GM18511 (cell line): ENCODE measurements around the gene RBM28.

Experiments
- ATAC-seq: cut with Tn5 transposase; IDR thresholded peaks from one replicate; pipeline ENCODE4 v1.9.1; 2021; ENCODE audit warnings: mild to moderate bottlenecking, moderate library complexity; ENCODE audit not compliant: unreplicated experiment

RBM28 gene

GRCh38 chr7:128351296-128352152, 7.8 kb upstream of the RBM28 start:
- no peak for ATAC-seq

GRCh38 chr7:128350708-128351295, 7.1 kb upstream of the RBM28 start:
- no peak for ATAC-seq

GRCh38 chr7:128349466-128349825, 5.7 kb upstream of the RBM28 start:
- ATAC-seq: no peak

GRCh38 chr7:128347647-128348097, 4.0 kb upstream of the RBM28 start:
- ATAC-seq: no peak

GRCh38 chr7:128344431-128344774, 695 bp upstream of the RBM28 start:
- ATAC-seq: no peak

- ATAC-seq: no peak
These were observed 2.0 kb downstream of the RBM28 start for GRCh38 chr7:128341733-128342132.

- no peak for ATAC-seq
These were observed 8.0 kb downstream of the RBM28 start for GRCh38 chr7:128335730-128336129.

GRCh38 chr7:128324368-128324680, 19.4 kb downstream of the RBM28 start:
- ATAC-seq: no peak

- no peak for ATAC-seq
These were observed 20.0 kb downstream of the RBM28 start for GRCh38 chr7:128323459-128324367.

- no peak for ATAC-seq
These were observed 20.7 kb downstream of the RBM28 start for GRCh38 chr7:128323040-128323439.

GRCh38 chr7:128322040-128322643, 21.6 kb downstream of the RBM28 start:
- ATAC-seq: no peak

- ATAC-seq: no peak
These were observed 22.7 kb downstream of the RBM28 start for GRCh38 chr7:128321044-128321422.

GRCh38 chr7:128318691-128319090, 25.0 kb downstream of the RBM28 start:
- no peak for ATAC-seq

GRCh38 chr7:128311013-128311412, 32.7 kb downstream of the RBM28 start:
- no peak for ATAC-seq

- no peak for ATAC-seq
These were observed 33.2 kb downstream of the RBM28 start for GRCh38 chr7:128310499-128310898.

- ATAC-seq: no peak
These were observed 33.7 kb downstream of the RBM28 start for GRCh38 chr7:128309976-128310375.

GRCh38 chr7:128309124-128309523, 34.6 kb downstream of the RBM28 start:
- ATAC-seq: no peak

GRCh38 chr7:128307061-128307460, 36.6 kb downstream of the RBM28 start:
- ATAC-seq: no peak

GRCh38 chr7:128304212-128304611, 39.5 kb downstream of the RBM28 start:
- no peak for ATAC-seq

GRCh38 chr7:128303643-128304042, 40.1 kb downstream of the RBM28 start:
- ATAC-seq: no peak

GRCh38 chr7:128303133-128303532, 40.6 kb downstream of the RBM28 start:
- ATAC-seq: no peak
